Right ventricle myocardium superior (tissue), 1 donor: ENCODE results near the gene WIPF3. TPM values are rescaled to one million over a fixed set of nuclear protein-coding genes. Genes with fewer than 3 reads are reported as not detected.
"Not testable (repeated sequence)": the region's sequence is repeated elsewhere in the genome, so short reads cannot be mapped to it uniquely, and the experiment has no call there.

Source experiments
- ATAC-seq: fragments of 200-7000 bp; cut with Tn5 transposase; one replicate; pipeline ENCODE4 v1.9.1; 2020; ENCODE audit warnings: mild to moderate bottlenecking; ENCODE audit not compliant: poor library complexity
- DNase-seq: peaks from one replicate; pipeline ENCODE4 v3.0.0-alpha.2; 2020
- intact Hi-C: fragments of 100-400 bp; cut with DNase I; formaldehyde crosslinking; loops from one replicate; pipeline ENCODE4 v1.11.2; 2022
- total RNA-seq: library from RNA; stranded (reverse); fragmentation: NEBNext Ultra II Directional; extraction: Animal tissue kit (Norgen Biotek cat#: 25700); gene quantifications from one replicate; pipeline ENCODE4 v1.2.1, GENCODE V29; 2021
- donor health status: DM: no; HTN: yes; CAD: no; lungs with severe emphysema.

WIPF3 gene
- total RNA-seq, 1 donor from 2014 or later = 5.5 TPM

DNA sequence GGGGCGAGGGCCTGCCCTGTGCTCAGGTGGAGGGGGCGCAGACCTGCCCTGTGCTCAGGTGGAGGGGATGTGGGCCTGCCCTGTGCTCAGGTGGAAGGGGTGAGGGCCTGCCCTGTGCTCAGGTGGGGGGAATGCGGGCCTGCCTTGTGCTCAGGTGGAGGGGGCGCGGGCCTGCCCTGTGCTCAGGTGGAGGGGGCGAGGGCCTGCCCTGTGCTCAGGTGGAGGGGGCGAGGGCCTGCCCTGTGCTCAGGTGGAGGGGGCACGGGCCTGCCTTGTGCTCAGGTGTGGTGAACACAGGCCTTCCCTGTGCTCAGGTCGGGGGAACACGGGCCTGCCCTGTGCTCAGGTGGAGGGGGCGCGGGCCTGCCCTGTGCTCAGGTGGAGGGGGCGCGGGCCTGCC lies 84.5 kb downstream of the WIPF3 start:
- intact Hi-C loops, DNase-seq, ATAC-seq: not testable (repeated sequence)

DNA sequence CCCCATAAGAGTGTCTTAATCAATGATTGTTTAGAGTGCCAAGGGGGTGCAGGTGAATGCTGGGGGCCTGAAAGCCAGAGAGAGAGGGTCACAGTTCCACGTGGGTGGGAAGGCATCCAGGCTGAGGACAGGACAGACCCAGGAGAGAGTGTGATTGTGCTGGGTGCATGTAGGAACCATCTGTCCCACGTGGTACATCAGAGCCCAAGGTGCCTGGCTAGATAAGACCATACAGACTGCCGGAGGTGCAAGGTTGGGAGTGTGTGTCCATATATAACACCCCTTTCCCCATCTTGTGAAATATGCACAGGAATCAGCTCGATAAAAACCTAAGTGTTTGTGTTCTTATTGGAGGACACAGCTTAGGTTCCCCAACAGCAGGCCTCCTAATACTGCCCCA lies 85.5 kb downstream of the WIPF3 start:
- intact Hi-C loops = no loop called here
- ATAC-seq = no peak
- DNase-seq = no peak

DNA sequence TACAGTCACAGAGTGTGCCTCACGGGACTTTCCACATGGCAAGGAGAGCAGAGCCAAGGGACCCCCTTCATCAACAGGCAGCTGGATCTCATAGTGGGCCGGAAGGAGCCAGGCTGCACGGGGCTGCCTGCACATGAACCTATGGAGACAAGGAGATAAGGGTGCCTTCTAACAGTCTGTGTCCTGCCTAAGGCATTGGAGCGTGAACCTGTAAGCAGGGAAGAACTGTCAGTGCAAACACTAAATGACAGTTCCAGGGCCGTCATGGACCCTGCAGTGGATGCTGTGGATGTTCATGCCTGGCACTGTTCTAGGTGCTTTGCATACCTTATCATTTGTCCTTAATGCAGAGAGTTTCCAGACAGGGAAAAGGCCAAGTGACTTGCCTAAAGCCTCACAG lies 85.9 kb downstream of the WIPF3 start:
- ATAC-seq = no peak
- intact Hi-C loops = no loop called here
- no peak for DNase-seq

DNA sequence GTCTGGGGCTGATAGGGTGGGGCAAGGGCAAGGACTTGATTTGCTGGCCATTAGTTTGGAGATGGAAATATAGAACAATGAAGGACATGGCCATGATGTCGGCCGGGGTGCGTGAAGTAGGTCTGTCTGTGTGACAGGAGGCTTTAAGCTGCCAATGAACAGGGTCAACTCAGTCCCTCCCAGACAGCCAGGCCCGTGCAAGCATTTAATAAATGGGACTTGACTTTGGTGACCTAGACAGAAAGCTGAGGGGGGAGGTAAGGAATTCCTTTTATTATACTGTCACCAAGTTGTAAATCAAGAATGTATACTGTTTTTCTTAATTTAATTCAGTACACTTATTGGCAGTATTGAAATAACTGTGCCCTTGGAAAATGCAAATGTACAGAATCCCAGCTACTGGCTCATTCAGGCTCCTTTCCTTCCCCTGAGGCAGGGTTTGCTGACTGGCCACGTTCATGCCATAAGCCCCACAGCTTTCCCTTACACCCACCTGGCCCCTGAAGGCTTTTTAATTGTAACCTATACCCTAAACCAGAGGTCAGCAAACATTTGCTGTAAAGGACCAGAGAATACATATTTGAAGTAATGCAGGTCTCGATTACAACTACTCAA lies 87.2 kb downstream of the WIPF3 start:
- intact Hi-C loops = no loop called here
- ATAC-seq = no peak
- DNase-seq = no peak

DNA sequence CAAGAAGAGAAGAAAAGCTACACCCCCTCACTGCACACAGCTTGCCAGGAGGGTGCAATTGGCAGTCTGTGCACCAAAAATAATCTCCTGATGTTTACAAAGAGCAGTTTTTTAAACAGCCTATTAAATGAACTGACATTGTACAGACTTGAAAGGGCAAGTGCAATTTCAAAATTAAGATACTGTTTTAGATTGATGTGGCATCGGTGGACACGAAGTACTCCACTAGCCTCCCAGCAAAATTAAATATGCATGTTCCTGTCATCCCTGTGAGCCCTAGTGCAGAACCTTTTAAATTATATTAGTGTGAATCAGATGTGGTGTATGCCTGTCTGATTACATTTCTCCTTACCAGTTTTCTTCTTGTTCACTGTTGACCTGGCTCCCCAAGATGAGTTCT lies 87.9 kb downstream of the WIPF3 start:
- no peak for DNase-seq
- intact Hi-C loops = no loop called here
- ATAC-seq = no peak

DNA sequence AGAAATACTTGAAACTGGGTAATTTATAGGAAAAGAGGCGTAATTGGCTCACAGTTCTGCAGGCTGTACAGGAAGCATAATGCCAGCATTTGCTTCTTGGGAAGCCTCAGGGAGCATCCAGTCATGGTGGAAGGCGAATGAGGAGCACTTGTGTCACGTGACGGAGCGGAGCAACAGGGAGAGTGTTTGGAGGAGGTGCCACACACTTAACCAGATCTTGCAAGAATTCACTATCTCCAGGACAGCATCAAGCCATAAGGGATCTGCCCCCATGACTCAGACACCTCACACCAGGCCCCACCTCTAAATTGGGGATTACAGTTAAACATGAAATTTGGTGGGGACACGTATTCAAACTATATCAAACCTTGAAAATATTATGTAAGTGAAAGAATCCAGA lies 89.3 kb downstream of the WIPF3 start:
- ATAC-seq (no peak), DNase-seq (no peak)
- intact Hi-C loops = no loop called here

DNA sequence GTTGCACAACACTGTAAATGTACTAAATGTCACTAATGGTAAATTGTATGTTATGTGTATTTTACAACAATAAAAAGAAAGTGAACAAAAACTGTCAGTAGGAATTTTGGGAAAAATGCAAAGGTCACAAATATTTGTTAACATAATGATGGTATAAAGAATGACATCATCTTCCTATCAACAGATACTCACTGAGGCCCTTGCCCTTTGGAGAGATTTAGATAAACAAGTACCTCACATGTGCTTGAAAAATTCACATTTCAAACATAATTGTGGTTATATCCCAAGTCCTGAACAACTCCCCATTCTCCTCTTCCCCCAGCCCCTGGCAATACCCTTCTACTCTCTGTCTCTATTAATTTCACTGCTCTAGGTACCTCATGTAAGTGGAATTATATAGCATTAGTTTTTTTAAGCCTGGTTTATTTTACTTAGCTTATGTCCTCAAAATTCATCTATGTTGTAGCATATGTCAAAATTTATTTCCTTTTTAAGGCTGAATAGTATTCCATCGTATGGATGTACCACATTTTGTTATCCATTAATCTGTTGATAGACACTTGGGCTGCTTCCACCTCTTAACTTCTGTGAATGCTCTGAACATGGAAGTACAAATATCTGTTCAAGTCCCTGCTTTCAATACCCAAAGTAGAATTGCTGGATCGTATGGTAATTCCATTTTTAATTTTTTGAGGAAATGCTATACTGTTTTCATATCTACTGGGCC lies 90.5 kb downstream of the WIPF3 start:
- no peak for ATAC-seq
- intact Hi-C loops = no loop called here
- no peak for DNase-seq

DNA sequence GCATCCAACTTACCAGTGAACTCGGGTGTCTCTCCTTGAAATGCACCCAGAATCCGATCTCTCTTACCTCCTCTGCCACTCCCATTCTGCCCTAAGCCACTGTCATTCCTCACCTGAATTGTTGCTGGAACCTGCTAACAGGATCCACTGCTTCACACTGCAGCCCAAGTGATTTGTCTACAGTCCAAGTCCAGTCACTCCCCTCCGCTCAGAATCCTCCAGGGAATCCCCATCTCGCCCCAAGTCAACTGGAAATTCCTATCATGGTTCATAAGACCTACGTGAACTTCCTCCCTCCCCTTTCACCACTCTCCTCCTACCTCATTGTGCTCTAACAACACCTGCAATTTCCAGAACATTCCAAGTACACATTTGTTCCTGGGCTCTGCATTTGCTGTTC lies 92.0 kb downstream of the WIPF3 start:
- no peak for DNase-seq
- intact Hi-C loops = no loop called here
- no peak for ATAC-seq

DNA sequence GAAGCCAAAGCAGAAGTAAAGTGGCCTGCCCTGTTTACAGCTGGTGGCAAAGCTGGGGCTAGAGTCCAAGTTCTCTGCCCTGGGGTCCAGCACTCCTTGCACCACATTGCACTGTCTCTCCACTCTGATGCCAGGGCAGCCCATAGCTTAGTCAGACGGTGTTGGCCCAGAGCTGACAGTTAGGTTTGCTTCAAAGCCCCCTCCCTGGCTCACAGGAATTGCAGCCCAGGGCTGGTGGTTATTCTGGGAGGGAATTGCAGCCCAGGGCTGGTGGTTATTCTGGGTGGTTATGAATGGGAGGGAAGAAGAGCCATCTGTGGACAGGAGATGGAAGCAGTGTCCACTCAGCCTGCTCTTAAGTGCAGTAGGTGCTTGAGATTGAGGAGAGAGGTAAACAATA lies 94.4 kb downstream of the WIPF3 start:
- ATAC-seq (peak; percentile 36), DNase-seq (no peak)
- intact Hi-C loops = no loop called here

DNA sequence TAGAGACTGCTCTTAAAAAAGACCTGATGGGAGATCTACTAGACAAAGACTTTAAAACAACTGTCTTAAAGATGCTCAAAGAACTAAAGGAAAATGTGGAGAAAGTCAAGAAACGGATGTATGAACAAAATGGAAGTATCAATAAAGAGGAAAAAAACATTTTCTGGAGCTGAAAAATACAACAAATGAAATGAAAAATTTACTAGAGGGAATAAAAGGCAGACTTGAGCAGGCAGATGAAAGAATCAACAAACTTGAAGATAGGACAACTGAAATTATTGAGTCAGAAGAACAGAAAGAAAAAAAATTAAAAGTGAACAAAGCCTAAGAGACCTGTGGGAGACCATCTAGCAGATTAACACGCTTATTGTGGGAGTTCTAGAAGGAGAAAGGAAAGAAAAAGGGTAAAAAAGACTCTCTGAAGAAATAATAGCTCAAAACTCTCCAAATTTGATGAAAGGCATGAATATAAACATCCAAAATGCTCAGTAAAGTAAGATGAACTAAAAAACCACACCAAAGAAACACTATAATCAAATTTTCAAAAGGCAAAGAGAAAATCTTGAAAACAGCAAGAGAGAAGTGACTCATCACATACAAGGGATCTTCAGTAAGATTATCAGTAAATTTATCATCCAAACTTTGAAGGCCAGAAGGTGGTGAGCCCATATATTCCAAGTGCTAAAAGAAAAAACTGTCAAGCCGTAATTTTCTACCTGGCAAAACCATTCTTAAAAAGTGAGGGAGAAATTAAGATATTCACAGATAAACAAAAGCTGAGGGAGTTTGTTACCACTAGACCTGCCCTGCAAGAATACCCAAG lies 100.1 kb downstream of the WIPF3 start:
- DNase-seq (no peak), ATAC-seq (no peak)
- intact Hi-C loops = no loop called here

DNA sequence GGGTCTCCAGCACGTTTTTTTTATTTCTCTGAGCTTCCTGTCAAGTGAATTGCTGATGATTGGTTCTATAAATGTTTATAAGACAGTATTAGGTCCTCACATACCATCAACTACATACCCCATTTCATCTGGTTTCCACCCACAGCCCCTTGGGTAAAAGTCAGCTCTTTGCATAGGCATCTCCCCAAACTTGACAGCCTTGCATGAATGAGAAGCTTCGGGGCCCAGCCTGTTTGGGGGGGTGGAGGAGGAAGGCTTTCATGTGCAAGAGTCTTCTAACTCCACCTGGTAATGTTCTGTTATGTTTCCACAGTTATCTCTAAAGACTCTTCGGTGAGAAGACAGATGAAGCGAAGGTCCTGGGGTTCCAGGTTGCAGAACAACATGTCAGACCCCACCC lies 107.9 kb downstream of the WIPF3 start:
- intact Hi-C loops = no loop called here
- ATAC-seq (no peak), DNase-seq (no peak)

DNA sequence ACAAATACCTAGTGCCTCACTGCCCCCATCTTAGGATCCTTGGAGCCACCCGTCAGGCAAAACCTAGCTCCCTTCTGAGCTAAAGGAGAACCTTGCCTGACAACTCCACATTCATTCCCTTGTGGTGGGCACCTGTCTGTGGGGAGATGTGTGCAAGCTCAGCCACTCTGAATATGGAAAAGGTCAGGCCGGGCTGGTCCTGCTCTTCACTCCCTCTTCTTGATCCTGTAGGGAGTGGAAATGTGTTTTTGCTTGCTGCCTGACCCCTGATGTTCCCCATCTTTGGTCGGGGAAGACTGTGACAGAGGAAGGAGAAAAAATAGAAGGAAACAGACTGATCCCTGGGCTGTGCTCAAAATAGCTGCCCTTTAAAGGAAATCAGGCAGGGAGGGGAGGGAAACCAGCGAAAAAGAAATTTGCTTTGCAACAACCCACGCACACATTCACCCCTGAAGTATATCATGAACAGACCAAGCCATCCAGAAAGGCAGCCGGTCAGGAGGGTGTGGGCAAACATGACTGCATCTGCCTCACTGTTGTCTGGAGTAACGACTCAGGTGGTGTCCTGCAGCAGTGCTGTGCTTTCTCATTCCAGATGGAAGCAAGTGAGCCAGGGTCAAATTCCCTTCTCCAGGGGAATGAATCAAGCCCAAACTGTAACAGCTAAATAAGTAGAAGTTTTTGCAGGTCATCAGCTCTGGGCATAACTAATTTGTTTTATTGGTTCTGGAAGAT lies 109.3 kb downstream of the WIPF3 start:
- ATAC-seq = no peak
- intact Hi-C loops = no loop called here

DNA sequence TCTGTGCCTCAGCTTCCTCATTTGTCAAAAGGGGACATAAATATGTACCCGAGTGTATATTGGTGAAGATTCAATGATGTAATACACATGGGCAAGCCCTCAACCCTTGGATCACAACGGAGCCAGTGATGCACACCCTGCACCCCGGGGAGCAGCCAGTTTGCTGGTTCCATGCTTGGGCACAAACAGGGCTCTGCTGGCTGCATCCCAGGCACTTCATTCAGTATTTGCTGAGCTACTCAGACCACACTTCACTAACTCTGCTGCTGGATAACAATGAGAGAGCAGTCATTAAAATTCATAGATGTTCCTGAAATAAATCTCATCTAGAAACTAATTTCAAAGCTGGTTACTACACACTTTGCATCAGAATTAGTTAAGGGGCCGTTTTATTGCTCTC lies 111.3 kb downstream of the WIPF3 start:
- DNase-seq = no peak
- no peak for ATAC-seq
- intact Hi-C loops = no loop called here

More for the DNA sequence above, 109.3 kb downstream of the WIPF3 start:
- DNase-seq = no peak

DNA sequence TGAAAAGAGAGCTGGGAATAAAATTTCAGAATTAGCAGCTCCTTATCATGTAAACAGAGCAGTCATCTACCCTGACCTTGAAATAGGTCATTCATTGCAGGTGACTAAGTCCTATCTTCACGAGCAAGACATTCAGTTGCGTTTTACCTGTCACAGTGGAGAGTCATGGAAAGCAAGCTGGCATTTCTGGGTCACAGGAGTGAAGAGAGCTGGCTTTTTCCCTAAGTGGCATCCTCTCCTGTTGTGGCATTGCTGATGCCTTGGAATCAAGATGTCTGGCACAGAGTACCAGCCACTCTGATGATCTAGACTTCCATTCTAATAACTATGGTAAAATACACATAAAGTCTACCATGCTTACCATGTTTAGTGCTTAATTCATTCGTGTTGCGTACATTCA lies 112.5 kb downstream of the WIPF3 start:
- intact Hi-C loops = no loop called here
- DNase-seq (no peak), ATAC-seq (no peak)

DNA sequence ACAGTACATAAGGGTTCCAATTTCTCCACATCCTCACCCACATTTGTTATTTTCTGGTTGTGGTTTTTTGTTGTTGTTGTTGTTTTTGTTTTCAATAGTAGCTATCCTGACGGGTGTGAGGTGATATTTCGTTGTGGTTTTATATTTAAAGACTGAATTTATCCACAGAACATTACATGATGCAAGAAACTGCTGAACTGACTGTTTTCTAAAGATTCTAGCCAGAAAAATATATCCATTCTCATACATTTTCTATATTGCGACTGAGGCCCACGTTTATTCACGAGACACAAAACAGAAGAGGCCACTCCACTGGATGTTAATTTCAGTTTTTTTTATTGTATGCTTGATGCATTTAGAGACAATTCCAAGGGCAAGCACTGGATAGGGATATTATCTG lies 113.5 kb downstream of the WIPF3 start:
- intact Hi-C loops = loop anchor here (2.0 to 10.0 kb wide), 2 partner anchors 171 to 285 kb away; no protein-coding TSS in a partner anchor
- DNase-seq = no peak
- ATAC-seq = no peak

DNA sequence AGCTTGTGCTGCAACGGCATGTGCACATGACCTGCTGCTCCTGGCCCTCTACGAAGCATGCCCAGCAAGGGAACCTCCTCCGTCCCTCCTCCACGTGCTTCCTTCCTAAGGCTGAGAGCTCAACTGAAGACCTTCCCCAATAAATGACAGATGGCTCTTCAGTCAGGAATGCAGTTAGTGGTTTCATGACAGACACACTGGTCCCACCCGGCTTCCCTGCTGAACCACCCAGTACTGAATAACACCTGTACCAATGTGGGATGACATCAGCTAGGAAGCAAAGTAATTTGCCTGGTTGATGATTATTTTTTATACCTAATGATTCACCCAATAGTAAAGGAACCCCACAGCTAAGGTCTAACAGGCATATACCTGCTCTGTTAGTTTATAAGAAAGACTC lies 114.2 kb downstream of the WIPF3 start:
- intact Hi-C loops = loop anchor here (2.0 to 10.0 kb wide), 2 partner anchors 172 to 286 kb away; no protein-coding TSS in a partner anchor
- no peak for ATAC-seq
- DNase-seq = no peak

DNA sequence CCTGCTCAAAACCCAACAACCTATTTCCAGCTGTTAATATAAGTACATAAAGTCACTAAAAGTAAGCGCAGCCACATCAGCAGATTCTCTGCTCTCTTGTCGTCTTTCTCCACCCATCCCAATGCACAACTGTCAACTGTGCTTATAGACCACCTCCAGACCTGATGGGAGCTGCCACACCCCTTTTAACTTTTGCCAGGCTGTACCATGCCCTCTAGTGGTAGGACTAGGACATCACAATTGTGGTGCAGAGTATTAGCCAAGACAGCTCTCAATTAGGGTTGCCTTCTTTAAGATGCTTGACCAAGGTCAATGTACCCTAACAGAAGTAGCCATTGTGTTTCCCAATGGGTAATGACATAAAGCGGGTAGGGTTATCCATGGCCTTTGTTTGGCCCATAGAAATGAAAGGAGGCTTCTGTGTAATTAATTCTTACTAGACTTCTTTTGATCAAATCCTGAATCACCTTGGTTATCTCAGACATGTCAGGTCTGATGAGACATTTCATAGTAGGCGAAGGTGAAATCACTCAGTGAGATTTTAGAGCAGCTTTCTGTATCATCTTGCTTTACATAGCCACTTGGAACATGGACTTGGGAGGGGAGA lies 115.2 kb downstream of the WIPF3 start:
- DNase-seq (no peak), ATAC-seq (peak; percentile 90)
- intact Hi-C loops = loop anchor here (2.0 to 10.0 kb wide), 2 partner anchors 173 to 287 kb away; no protein-coding TSS in a partner anchor

DNA sequence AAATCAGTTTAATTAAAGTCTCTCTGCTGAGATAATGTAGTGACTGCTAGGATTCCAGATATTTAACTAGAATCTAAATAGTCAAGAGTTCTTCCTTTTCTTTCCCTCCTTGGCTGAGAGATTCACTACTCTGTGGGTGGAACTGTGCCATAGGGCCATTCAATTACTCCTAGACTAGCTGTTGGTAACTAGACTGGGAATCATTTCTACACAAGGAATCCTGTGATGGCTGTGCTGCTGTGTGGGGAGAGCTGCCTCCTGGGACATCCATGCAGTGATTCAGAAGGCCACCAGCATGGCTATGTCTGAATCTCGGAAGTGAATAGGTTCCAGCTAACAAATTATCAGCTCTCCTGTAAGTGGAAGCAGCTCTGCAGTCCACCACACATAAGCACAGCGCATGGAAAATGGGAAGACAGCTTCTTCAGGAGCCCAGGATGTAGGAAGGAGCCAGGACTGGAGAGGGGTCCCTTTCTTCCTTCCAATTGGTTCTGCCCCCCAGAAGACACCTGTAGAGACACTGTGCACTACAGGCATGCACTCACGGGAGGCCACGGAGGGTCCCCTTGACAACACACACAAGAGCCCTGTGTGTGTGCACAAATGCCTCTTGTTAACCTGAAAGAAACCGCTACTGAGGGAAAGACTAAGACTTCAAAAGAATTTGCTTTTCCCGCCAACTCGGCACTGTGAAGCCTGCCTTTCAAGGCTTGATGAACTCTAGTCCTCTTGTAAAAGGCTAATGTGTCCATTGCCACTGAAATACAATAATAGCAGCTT lies 116.8 kb downstream of the WIPF3 start:
- no peak for ATAC-seq
- intact Hi-C loops = loop anchor here (10.0 kb wide), 1 partner anchor 288 kb away; no protein-coding TSS in a partner anchor
- no peak for DNase-seq
